22Rv1 (cell line): ENCODE measurements around the gene KIF9.
"Not testable (repeated sequence)": the region's sequence is repeated elsewhere in the genome, so short reads cannot be mapped to it uniquely, and the experiment has no call there.

Source experiments
- H3K27ac ChIP-seq: fragments of 450-650 bp; 2 replicates; pipeline ENCODE4 v1.5.1; 2017
- ZFX ChIP-seq: fragments of 450-650 bp; IDR thresholded peaks from 2 replicates; pipeline ENCODE4 v1.6.1; 2017; ENCODE audit warnings: antibody characterized with exemption, borderline replicate concordance
- TF ChIP-seq, protein P1 (sequence below): fragments of 450-650 bp; IDR thresholded peaks from 2 replicates; pipeline ENCODE4 v1.5.1; 2017; ENCODE audit warnings: mild to moderate bottlenecking

KIF9 gene

DNA sequence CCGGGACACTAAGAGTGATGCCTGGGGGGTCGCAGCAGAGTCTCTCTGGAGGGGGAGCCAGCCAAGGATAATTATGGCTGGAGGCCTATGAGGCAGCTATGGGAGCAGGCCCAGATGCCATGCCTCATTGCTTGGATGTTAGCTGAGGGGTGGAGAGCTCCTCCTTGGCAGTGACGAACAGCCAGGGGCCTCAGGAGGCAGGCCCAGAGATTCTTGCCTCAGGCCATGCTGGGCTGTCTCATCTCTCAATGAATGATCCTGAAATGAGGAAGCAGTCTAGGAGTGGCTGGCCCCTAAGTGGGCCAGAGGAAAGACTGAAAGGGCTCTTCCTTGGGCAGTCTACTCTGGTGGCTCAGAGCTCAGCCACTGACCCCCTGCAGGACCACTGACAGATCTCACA lies 21.3 kb downstream of the KIF9 start:
- TF ChIP-seq, protein P1, sequence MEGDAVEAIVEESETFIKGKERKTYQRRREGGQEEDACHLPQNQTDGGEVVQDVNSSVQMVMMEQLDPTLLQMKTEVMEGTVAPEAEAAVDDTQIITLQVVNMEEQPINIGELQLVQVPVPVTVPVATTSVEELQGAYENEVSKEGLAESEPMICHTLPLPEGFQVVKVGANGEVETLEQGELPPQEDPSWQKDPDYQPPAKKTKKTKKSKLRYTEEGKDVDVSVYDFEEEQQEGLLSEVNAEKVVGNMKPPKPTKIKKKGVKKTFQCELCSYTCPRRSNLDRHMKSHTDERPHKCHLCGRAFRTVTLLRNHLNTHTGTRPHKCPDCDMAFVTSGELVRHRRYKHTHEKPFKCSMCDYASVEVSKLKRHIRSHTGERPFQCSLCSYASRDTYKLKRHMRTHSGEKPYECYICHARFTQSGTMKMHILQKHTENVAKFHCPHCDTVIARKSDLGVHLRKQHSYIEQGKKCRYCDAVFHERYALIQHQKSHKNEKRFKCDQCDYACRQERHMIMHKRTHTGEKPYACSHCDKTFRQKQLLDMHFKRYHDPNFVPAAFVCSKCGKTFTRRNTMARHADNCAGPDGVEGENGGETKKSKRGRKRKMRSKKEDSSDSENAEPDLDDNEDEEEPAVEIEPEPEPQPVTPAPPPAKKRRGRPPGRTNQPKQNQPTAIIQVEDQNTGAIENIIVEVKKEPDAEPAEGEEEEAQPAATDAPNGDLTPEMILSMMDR, result no peak
- no peak overlapping the region for H3K27ac ChIP-seq

DNA sequence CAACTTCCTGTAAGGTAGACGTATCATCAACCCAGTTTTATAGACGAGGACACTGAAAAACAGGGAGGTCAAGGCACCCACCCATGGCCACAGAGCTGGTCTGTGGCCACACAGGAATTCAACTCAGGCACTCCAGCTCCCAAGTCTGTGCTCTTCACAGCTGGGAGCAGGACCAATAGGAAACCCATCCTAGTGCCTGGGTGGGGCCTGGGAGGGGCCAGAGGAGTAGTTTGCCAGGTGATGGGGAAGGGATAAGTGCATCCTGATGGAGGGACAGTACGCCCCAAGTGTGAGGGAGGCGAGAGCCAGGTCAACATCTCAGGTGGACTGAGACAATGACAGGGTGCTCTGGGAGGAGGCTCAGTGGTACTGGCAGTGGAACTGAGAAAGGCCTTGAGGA lies 22.0 kb downstream of the KIF9 start:
- no peak overlapping the region for H3K27ac ChIP-seq
- TF ChIP-seq, protein P1, result no peak
- no peak for TF ChIP-seq ZFX

DNA sequence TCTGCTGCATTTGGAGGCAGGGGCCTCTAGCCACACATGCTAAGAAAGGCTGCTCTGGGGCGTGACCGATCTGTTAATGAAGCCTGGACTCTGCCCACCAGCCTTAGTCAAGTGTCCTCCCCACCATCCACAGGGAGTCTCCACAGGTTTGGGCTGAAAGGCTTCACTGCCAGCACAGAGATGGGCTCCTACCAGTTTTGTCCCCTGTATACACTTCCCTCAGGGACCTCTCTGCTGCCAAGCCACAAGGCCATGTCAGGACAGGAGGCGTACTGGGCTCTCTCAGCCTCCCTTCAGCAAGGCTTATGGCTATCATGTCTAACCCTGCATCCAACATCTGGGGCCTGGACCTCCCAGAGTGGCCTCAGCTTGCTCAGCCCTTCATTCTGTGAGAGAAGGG lies 23.5 kb downstream of the KIF9 start:
- TF ChIP-seq, protein P1, result no peak
- TF ChIP-seq ZFX, result no peak
- H3K27ac ChIP-seq, result no peak overlapping the region

DNA sequence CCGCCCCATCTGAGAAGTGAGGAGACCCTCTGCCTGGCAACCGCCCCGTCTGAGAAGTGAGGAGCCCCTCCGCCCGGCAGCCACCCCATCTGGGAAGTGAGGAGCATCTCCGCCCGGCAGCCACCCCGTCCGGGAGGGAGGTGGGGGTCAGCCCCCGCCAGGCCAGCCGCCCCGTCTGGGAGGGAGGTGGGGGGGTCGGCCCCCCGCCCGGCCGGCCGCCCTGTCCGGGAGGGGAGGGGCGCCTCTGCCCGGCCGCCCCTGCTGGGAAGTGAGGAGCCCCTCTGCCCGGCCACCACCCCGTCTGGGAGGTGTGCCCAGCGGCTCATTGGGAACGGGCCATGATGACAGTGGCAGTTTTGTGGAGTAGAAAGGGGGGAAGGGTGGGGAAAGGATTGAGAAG lies 26.3 kb downstream of the KIF9 start:
- H3K27ac ChIP-seq, result not testable (repeated sequence)

DNA sequence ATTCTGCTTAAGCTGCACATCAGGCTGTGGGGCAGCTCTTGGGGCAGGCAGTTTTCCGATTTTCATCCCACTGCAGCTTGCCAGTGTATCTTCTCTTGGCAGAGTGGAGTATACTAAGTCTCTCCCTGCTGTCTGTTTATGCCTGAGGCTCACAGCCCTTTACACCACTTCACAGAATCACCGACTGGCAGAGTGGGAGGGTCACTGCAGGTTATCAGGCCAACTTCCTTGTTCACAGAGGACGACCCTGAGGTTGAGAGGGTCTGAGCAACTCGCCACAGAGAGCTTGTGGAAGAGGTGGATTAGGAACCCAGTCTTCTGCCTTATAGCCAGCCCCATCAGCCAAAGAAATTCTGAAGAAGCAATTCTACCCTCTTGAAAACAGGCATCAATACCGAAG lies 30.9 kb downstream of the KIF9 start:
- no peak overlapping the region for H3K27ac ChIP-seq
- no peak for TF ChIP-seq ZFX
- TF ChIP-seq, protein P1, result no peak

- not testable (repeated sequence) for H3K27ac ChIP-seq
These were observed 31.5 kb downstream of the KIF9 start for GRCh38 chr3:47251085-47251484.

GRCh38 chr3:47250309-47251060 lies 32.1 kb downstream of the KIF9 start:
- no peak overlapping the region for H3K27ac ChIP-seq
- TF ChIP-seq, protein P1, result peak; percentile 64
- TF ChIP-seq ZFX, result no peak

GRCh38 chr3:47247131-47248064 lies 35.2 kb downstream of the KIF9 start:
- H3K27ac ChIP-seq, result no peak overlapping the region
- TF ChIP-seq ZFX, result no peak
- TF ChIP-seq, protein P1, result no peak
